ENCODE measurements around the gene USP40.

USP40 gene

DNA sequence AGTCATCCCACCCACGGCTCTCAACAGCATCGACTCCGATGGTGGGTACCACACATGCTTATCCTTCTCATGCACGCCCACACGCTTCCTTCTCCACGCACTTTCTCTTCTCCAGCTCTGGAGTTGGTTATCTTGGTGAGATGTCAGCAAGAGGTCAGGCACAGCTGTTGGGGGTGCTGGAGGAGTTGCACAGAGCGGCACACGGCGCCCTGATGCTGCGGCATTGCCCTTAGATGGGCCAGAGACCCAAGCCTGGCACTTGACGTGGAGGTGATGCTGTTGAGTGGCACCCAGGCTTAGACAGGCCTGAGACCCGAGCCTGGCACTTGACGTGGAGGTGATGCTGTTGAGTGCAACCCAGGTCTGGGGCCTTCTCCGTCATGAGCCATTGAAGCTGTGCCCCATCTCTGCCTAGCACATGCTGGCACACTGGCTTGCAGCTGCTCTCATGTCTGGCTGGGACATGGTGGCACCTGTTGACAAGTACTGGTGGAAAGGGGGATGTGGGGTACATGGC lies 129.1 kb downstream of the USP40 start:
- no peak for DNase-seq (ENCODE audit: low read depth)
- no peak overlapping the region for H3K4me3 ChIP-seq (ENCODE audit: control insufficient read depth, low read depth, low read length)
- TF ChIP-seq, protein P1, sequence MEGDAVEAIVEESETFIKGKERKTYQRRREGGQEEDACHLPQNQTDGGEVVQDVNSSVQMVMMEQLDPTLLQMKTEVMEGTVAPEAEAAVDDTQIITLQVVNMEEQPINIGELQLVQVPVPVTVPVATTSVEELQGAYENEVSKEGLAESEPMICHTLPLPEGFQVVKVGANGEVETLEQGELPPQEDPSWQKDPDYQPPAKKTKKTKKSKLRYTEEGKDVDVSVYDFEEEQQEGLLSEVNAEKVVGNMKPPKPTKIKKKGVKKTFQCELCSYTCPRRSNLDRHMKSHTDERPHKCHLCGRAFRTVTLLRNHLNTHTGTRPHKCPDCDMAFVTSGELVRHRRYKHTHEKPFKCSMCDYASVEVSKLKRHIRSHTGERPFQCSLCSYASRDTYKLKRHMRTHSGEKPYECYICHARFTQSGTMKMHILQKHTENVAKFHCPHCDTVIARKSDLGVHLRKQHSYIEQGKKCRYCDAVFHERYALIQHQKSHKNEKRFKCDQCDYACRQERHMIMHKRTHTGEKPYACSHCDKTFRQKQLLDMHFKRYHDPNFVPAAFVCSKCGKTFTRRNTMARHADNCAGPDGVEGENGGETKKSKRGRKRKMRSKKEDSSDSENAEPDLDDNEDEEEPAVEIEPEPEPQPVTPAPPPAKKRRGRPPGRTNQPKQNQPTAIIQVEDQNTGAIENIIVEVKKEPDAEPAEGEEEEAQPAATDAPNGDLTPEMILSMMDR (conservative IDR thresholded peaks at IDR 0.05; ENCODE audit: control insufficient read depth, insufficient read depth, low read depth, low read length), result no peak

DNA sequence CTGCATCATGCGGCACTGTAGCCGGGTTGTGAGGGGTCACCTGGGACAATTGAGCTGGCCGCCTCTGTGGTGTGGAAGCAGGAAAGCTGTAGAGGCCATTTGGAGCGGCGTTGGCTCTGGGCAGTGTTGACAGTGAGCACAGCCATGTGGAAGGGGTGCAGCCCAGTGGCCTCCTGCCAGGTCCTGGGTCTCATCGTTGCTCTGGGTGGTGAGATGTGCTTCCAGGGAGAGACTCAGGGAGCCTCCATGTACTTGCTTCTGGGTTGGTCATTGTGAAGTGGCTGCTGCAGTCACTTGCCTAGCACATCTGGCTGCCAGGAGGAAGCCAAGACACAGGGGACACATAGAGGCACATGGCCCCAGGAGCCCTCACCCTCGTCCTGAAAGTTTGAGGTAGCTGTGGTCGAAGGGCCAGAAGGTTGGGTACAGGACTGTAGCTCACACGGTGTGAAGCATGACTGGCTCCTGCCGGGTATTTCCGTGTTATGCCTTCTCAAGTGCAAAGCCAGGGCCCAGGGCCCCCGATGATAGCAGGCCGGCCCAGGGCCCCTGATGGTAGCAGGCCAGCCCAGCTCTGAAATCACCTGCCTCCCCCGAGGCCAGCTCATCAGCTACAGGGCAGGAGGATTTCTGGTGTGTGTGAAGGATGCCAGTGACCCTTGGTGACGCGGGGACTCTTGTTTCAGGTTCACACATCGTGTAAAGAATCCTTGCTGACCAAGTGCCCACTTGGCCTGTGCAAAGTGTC lies 129.7 kb downstream of the USP40 start:
- TF ChIP-seq, protein P1 (conservative IDR thresholded peaks at IDR 0.05; ENCODE audit: control insufficient read depth, insufficient read depth, low read depth, low read length), result no peak

DNA sequence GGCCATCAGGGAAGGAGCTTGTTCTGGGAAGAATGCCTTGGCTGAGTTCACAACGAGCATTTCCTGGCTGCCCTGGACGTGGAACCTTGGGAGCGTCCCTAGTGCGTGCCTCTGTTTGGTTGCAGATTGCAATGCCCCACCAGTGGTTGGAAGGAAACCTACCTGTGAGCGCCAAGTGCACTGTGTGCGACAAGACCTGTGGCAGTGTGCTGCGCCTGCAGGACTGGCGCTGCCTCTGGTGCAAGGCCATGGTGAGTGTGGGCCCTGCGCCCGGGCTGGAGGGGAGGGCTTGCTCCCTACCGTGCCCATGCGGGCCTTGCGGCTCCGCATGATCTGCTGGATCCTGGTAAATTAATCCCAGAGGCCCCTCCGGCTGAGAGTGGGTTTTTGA lies 130.4 kb downstream of the USP40 start:
- no peak overlapping the region for H3K4me3 ChIP-seq (ENCODE audit: control insufficient read depth, low read depth, low read length)
- DNase-seq (ENCODE audit: low read depth), result no peak
- TF ChIP-seq, protein P1 (conservative IDR thresholded peaks at IDR 0.05; ENCODE audit: control insufficient read depth, insufficient read depth, low read depth, low read length), result no peak

More for the DNA sequence above, 129.7 kb downstream of the USP40 start:
- no peak overlapping the region for H3K4me3 ChIP-seq (ENCODE audit: control insufficient read depth, low read depth, low read length)
- DNase-seq (ENCODE audit: low read depth), result no peak

DNA sequence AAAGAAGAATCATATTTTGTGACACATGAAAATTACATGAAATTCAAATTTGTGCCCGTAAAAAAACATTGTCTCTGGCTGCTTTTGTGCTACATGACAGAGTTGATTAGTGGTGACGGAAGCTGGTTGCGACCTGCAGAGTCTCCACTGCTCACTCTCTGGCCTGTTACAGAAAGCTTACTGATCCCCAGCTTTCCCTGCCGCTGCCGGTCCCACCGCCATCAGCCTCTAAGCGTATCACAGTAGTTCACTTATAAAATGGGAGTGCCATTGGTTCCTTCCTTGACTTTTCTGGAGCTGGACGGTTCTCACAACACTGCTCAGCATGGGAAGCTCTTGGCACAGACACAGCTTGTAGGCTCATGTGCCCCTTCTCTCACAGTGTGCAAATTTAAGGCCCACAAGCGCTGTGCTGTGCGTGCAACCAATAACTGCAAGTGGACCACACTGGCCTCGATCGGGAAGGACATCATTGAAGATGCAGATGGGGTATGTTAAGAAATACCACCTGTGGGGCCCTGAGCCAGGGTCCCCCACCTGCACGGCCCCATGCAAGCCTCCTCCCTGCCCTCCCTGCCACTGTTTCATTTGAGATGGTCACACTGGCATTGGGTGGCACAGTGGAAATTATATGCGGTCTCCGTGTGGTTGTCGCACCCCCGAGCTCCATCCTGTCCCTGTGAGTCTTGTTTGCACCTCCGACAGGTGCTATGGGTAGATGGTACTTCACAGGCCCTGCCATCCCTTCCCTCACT lies 131.0 kb downstream of the USP40 start:
- TF ChIP-seq, protein P1 (conservative IDR thresholded peaks at IDR 0.05; ENCODE audit: control insufficient read depth, insufficient read depth, low read depth, low read length), result no peak
- no peak overlapping the region for H3K4me3 ChIP-seq (ENCODE audit: control insufficient read depth, low read depth, low read length)
- no peak for DNase-seq (ENCODE audit: low read depth)

DNA sequence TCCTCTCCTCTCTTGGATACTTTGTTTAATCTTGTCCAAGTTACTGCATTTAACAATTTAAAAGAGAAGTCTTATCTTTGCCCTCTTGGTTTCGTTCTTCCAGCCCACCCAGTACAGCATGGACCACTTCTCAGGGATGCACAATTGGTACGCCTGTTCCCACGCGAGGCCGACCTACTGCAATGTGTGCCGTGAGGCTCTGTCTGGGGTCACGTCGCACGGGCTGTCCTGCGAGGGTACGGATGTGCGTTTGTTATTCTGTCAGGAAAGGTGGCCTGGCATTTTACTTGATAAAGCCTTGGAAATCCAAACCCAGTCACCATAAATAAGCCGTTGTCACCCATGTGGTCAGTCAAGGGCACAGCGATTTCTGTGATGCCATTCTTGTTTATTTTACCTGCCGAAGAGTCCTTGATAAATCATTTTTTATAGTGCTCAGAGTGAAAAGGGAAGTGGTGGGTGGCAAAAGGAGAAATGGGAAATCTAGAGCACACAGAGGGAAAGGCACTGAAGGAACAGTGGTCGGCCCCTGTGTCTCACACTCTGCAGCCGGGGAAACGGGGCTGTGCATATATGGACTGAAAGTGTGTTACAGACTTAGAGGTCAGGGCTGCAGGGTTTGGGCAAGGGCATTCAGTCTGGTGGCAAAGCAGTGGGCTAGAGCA lies 131.8 kb downstream of the USP40 start:
- no peak overlapping the region for H3K4me3 ChIP-seq (ENCODE audit: control insufficient read depth, low read depth, low read length)
- DNase-seq (ENCODE audit: low read depth), result no peak
- TF ChIP-seq, protein P1 (conservative IDR thresholded peaks at IDR 0.05; ENCODE audit: control insufficient read depth, insufficient read depth, low read depth, low read length), result no peak

DNA sequence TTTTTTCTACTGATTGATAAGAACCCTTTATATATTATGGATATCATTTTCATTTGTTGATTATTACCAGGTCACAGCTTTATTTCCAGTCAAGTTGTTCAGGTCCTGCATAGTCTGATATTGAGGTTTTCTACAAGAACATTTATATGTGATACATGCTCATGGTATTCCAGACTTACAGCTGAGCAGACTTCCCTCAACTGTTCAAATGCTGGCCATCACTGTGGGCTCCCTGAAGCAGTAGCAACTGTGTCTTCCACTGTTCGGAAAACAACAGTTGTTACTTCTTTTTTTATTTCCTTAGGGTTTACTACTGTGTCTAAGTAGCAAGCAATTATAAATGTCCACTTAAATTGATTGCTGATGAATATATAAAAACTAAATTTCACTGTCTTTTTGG lies 132.8 kb downstream of the USP40 start:
- TF ChIP-seq, protein P1 (conservative IDR thresholded peaks at IDR 0.05; ENCODE audit: control insufficient read depth, insufficient read depth, low read depth, low read length), result no peak
- no peak for DNase-seq (ENCODE audit: low read depth)
- H3K4me3 ChIP-seq (ENCODE audit: control insufficient read depth, low read depth, low read length), result no peak overlapping the region

All from fibroblast of mammary gland (primary cell).